Omental fat pad (tissue), 4 donors: ENCODE data around the gene AHCYL1. TPM values are rescaled to one million over a fixed set of nuclear protein-coding genes. Genes with fewer than 3 reads are reported as not detected.

Experiments
- ATAC-seq: fragments of 150-250 bp; one replicate; pipeline ENCODE4 v1.9.1; 2016; ENCODE audit warnings: mild to moderate bottlenecking, moderate library complexity; ENCODE audit not compliant: low FRiP score
- DNase-seq: peaks from one replicate; pipeline ENCODE4 v3.0.0-alpha.2; 2019; ENCODE audit warnings: low spot score
- CTCF ChIP-seq, 3 donors: fragments of 450-650 bp; IDR thresholded peaks; one replicate each; pipeline ENCODE4 v1.5.1; 2016 to 2017; ENCODE audit warnings: antibody characterized with exemption in 3 of 3, mild to moderate bottlenecking in 3 of 3, moderate library complexity in 2 of 3
- total RNA-seq, 4 donors: library from RNA; depleted of rRNA; stranded (reverse); fragments of >200 nt; gene quantifications; one replicate each; pipeline ENCODE4 v1.1.0, GENCODE V29; 2016

Gene AHCYL1
- 100 to 1,000 TPM in 2 of 4 donors, 10 to 100 TPM in 2; 76.0 to 107 (median 95.8) TPM for total RNA-seq

- peak in 2 of 3 donors; percentile 90 to 99 for TF ChIP-seq CTCF (IDR thresholded peaks at IDR 0.05)
These were observed at the start of gene AHCYL1 for GRCh38 chr1:109984456-109985246. TSS of gene AHCYL1 (plus strand) at chr1:109984765. CDS start at chr1:109985053, 288 bp downstream.

GRCh38 chr1:109935451-109935900 is 49.1 kb upstream of the AHCYL1 start:
- TF ChIP-seq CTCF (IDR thresholded peaks at IDR 0.05) = no peak
- ATAC-seq (no peak), DNase-seq (no peak)

More at GRCh38 chr1:109984456-109985246, at the start of gene AHCYL1:
- peak; percentile 94 for DNase-seq
- ATAC-seq = peak; percentile 88

GRCh38 chr1:109937738-109938137 is 46.8 kb upstream of the AHCYL1 start:
- TF ChIP-seq CTCF (IDR thresholded peaks at IDR 0.05) = no peak
- ATAC-seq = no peak
- DNase-seq = no peak

- TF ChIP-seq CTCF (IDR thresholded peaks at IDR 0.05) = no peak
- ATAC-seq (no peak), DNase-seq (no peak)
These were observed 46.0 kb upstream of the AHCYL1 start for GRCh38 chr1:109938556-109938955.

- ATAC-seq (no peak), DNase-seq (no peak)
- TF ChIP-seq CTCF (IDR thresholded peaks at IDR 0.05) = no peak
These were observed 42.1 kb upstream of the AHCYL1 start for GRCh38 chr1:109942434-109942833.

GRCh38 chr1:109944541-109944940 is 40.0 kb upstream of the AHCYL1 start:
- no peak for TF ChIP-seq CTCF (IDR thresholded peaks at IDR 0.05)
- no peak for DNase-seq
- no peak for ATAC-seq

- ATAC-seq (no peak), DNase-seq (no peak)
- TF ChIP-seq CTCF (IDR thresholded peaks at IDR 0.05) = no peak
These were observed 38.1 kb upstream of the AHCYL1 start for GRCh38 chr1:109946511-109946910.
